Liver (tissue), 3 donors: ENCODE data around the gene C2CD2.

Experiments used
- CTCF ChIP-seq: fragments of 150-350 bp; IDR thresholded peaks from 2 replicates; pipeline ENCODE4 v1.5.1; 2017; ENCODE audit warnings: improper control_type of control experiment, low read depth, low read length; ENCODE audit not compliant: missing input control
- JUND ChIP-seq, 2 donors: IDR thresholded peaks; 2 replicates each; pipeline ENCODE4 v1.6.1; 2016; ENCODE audit warnings: antibody characterized with exemption in 2 of 2
- NR2F2 ChIP-seq: IDR thresholded peaks from 2 replicates; pipeline ENCODE4 v1.6.1; 2016; ENCODE audit warnings: antibody characterized with exemption
- TAF1 ChIP-seq: conservative IDR thresholded peaks from 2 replicates; pipeline ENCODE4 v1.6.1; 2016; ENCODE audit warnings: antibody characterized with exemption, mild to moderate bottlenecking
- YY1 ChIP-seq: IDR thresholded peaks from 2 replicates; pipeline ENCODE4 v1.6.1; 2016; ENCODE audit warnings: antibody characterized with exemption, mild to moderate bottlenecking
- TF ChIP-seq, protein P1 (sequence below): IDR thresholded peaks from 2 replicates; pipeline ENCODE4 v1.6.1; 2016; ENCODE audit warnings: antibody characterized with exemption, mild to moderate bottlenecking
- donor health status: healthy.
- donor health status: healthy.

GRCh38 chr21:41906770-41907169 lies 47.0 kb downstream of the C2CD2 start:
- TF ChIP-seq CTCF (no peak), TAF1 (no peak), YY1 (no peak), NR2F2 (no peak), JUND (IDR thresholded peaks at IDR 0.05) (no peak)
- TF ChIP-seq, protein P1, sequence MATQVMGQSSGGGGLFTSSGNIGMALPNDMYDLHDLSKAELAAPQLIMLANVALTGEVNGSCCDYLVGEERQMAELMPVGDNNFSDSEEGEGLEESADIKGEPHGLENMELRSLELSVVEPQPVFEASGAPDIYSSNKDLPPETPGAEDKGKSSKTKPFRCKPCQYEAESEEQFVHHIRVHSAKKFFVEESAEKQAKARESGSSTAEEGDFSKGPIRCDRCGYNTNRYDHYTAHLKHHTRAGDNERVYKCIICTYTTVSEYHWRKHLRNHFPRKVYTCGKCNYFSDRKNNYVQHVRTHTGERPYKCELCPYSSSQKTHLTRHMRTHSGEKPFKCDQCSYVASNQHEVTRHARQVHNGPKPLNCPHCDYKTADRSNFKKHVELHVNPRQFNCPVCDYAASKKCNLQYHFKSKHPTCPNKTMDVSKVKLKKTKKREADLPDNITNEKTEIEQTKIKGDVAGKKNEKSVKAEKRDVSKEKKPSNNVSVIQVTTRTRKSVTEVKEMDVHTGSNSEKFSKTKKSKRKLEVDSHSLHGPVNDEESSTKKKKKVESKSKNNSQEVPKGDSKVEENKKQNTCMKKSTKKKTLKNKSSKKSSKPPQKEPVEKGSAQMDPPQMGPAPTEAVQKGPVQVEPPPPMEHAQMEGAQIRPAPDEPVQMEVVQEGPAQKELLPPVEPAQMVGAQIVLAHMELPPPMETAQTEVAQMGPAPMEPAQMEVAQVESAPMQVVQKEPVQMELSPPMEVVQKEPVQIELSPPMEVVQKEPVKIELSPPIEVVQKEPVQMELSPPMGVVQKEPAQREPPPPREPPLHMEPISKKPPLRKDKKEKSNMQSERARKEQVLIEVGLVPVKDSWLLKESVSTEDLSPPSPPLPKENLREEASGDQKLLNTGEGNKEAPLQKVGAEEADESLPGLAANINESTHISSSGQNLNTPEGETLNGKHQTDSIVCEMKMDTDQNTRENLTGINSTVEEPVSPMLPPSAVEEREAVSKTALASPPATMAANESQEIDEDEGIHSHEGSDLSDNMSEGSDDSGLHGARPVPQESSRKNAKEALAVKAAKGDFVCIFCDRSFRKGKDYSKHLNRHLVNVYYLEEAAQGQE = no peak
